Muscle layer of duodenum (tissue), 2 donors: ENCODE results near the gene SLC16A2.

Experiments used
- H3K27ac ChIP-seq: one replicate; pipeline ENCODE4 v1.7.0; 2013; ENCODE audit warnings: mild to moderate bottlenecking, low read length
- H3K27me3 ChIP-seq: one replicate; pipeline ENCODE4 v1.7.0; 2013; ENCODE audit warnings: low read depth, mild to moderate bottlenecking, control low read depth, low read length
- H3K36me3 ChIP-seq, 2 donors: one replicate each; pipeline ENCODE4 v1.7.0; 2013; ENCODE audit warnings: low read length in 2 of 2, control low read depth in 1 of 2, mild to moderate bottlenecking in 1 of 2; ENCODE audit not compliant: insufficient read depth in 2 of 2, control insufficient read depth in 1 of 2
- H3K4me1 ChIP-seq, 2 donors: one replicate each; pipeline ENCODE4 v1.7.0; 2013; ENCODE audit warnings: low read length in 2 of 2, mild to moderate bottlenecking in 2 of 2, control low read depth in 1 of 2, moderate library complexity in 1 of 2; ENCODE audit not compliant: insufficient read depth in 2 of 2, control insufficient read depth in 1 of 2
- H3K4me3 ChIP-seq, 2 donors: one replicate each; pipeline ENCODE4 v1.7.0; 2013; ENCODE audit warnings: low read length in 2 of 2, low read depth in 1 of 2, mild to moderate bottlenecking in 1 of 2
- H3K9me3 ChIP-seq, 2 donors: one replicate each; pipeline ENCODE4 v1.7.0; 2013; ENCODE audit warnings: low read length in 2 of 2, control low read depth in 1 of 2, mild to moderate bottlenecking in 1 of 2; ENCODE audit not compliant: control insufficient read depth in 1 of 2
- donor health status: healthy.

SLC16A2 gene

DNA sequence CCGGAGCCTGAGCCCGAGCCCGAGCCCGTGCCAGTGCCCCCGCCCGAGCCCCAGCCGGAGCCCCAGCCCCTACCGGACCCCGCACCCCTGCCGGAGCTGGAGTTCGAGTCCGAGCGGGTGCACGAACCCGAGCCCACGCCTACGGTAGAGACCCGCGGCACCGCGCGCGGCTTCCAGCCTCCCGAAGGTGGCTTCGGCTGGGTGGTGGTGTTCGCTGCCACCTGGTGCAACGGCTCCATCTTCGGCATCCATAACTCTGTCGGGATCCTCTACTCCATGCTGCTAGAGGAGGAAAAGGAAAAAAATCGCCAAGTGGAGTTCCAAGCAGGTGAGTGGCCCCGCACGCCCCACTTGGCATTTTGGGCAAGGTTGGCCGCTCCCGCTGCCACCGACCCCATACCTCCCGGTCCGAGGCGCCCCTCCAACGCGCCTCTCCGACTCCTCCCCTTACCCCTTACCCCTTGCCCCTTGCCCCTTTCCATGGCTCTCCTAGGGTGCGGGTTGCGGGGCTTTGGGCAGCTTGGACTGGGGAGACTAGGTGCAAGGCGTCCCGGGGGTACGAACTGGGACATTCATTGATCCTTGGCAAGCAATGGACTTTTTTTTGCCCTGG, 553 bp downstream of the SLC16A2 start:
- Histone ChIP-seq H3K27ac (peak overlapping the region; percentile 56), H3K4me3 (peak overlapping the region; percentile 57 to 66), H3K9me3 (no peaks in the 10 kb centered on the region), H3K27me3 (no peaks in the 10 kb centered on the region), H3K4me1 (peaks cover 0 to 3% of the 10 kb centered on the region in 2 donors), H3K36me3 (no peaks in the 10 kb centered on the region)

DNA sequence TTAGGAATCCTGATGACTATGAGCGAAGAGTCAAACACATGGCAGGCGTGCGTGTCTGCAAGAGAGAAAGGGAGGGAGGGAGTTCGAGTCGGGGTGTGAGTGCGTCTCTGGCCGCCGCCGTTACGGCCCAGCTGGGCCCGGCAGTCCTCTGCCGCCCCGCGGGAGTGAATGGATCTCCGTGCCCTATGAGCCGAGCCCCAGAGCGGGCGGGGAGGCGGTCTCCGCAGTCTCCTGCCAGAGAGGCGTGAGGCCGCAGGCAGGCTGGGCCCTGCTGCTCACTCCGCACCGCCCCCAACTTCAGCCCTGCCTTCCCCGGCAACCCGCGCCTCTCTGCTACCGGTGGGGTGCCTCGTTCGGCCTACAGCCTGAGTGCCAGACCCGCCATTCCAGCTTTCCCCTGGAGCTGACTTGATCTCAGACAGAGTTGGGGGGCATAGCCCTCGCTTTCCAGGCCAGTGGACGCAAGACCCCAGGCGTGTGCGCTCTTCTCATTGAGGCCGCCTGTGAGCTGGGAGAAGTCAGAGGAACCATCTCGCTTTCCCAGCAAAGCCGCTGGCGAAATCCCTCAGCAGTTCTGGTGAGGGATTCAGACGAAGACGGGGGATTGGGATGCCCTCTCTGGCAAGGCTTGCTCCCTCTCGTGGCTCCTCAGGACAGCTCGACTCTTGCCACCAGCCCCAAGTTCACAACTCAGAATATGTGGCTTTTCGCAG, 1.4 kb downstream of the SLC16A2 start:
- Histone ChIP-seq H3K27ac (peak overlapping the region; percentile 56), H3K4me1 (peaks cover 0 to 3% of the 10 kb centered on the region in 2 donors), H3K9me3 (no peaks in the 10 kb centered on the region), H3K4me3 (peak overlapping the region; percentile 57 to 66), H3K36me3 (no peaks in the 10 kb centered on the region), H3K27me3 (no peaks in the 10 kb centered on the region)

DNA sequence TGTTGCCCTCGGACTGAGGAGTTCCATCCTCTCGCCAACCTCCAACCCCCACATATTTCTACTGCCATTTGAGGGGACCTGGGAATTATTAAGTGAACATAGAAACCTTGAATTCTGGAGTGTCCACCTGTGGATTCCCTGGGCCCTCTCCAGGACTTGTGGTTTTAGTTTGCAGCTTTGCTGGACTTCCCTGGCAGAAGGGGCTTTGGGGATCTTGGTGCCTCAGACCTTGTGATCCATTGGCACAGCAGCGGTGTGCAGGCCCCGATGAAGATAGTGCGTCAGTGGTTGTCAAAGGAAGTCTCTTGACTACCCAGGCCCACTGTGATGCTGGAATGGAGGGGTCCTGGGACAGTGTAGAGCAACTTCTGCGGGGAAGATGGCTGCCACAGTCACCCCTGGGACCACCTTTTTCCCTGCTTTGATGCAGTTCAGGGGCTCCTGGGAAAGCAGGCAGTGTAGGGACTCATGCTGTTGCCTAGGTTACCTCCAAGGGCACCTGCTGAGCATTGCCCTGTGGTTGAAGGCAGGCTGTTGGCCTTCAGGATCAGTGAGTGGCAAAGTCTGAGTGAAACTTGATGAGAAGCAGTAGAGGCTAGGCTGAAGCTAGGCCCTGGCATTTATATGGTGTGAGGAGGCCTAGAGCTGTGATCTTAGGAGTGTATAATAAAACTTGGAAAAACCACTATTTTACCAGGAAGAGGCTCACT, 2.2 kb downstream of the SLC16A2 start:
- Histone ChIP-seq H3K27me3 (no peaks in the 10 kb centered on the region), H3K4me1 (peaks cover 0 to 3% of the 10 kb centered on the region in 2 donors), H3K9me3 (no peaks in the 10 kb centered on the region), H3K4me3 (peak overlapping the region in 1 of 2 donors; percentile 11), H3K36me3 (no peaks in the 10 kb centered on the region), H3K27ac (peak overlapping the region; percentile 23)

DNA sequence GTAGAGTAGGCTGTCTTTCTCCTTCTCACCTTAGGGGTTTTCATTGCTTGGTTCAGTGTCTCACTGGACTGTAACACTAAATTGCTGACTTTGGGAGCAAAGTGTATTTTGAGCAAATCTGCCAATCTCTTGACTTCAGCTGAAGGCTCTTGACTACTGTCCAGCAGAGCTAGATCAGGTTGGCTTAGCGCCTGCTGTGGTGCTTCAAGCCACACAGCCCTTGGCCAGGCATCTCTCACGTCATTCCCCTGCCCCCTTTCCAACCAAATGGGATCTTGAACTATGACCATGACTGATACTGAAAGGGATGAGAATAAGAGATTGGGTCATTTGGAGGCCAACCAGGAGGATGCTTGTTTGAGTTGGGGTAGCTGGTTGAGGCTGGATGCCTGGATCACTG, 4.8 kb downstream of the SLC16A2 start:
- Histone ChIP-seq H3K27ac (no peak overlapping the region), H3K9me3 (no peaks in the 10 kb centered on the region), H3K27me3 (no peaks in the 10 kb centered on the region), H3K36me3 (no peaks in the 10 kb centered on the region), H3K4me3 (no peak overlapping the region), H3K4me1 (peaks cover 0 to 3% of the 10 kb centered on the region in 2 donors)

DNA sequence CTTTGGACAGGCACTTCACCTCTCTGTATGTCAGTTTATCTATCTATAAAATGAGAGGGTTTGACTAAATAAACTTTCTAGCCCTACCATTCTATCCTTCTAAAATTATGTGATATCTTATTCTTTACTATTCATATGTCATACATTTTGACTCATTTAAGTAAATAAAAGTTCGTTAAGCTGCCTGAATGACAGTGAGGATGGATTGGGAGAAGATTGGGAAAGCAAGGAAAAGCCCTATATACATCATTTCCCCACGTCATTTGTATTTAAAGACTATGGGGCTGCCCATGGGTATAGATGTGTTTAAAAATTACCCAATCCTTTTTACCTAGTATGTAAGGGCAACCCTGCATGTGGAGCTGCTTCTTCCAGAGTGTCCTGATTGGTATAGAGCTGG, 5.3 kb downstream of the SLC16A2 start:
- H3K9me3 ChIP-seq, result no peaks in the 10 kb centered on the region

DNA sequence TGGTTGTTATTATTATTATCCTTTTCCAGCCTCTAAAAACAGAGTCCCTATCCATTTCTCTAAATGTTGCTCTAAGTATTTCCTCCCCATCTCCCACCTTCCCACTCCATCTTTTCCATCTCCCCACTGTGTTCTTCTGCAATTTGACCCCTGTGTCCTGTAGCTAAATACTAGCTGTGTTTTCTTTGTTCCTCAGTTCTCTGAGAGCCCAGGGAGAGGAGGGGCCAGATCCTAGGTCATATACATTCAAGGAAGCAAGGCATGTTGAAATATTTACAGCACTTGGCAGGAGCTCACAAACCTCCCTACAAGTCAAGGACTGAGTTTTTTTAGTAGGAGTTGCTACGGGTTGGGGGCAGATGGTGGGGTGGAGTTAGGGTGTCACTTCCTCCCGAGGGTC, 10.5 kb downstream of the SLC16A2 start:
- Histone ChIP-seq H3K27ac (no peak overlapping the region), H3K36me3 (no peaks in the 10 kb centered on the region), H3K9me3 (no peaks in the 10 kb centered on the region), H3K4me3 (no peak overlapping the region), H3K4me1 (no peaks in the 10 kb centered on the region), H3K27me3 (no peaks in the 10 kb centered on the region)

More for the DNA sequence above, 5.3 kb downstream of the SLC16A2 start:
- Histone ChIP-seq H3K27ac (no peak overlapping the region), H3K27me3 (no peaks in the 10 kb centered on the region), H3K36me3 (no peaks in the 10 kb centered on the region), H3K4me1 (peaks cover 0 to 3% of the 10 kb centered on the region in 2 donors), H3K4me3 (no peak overlapping the region)

DNA sequence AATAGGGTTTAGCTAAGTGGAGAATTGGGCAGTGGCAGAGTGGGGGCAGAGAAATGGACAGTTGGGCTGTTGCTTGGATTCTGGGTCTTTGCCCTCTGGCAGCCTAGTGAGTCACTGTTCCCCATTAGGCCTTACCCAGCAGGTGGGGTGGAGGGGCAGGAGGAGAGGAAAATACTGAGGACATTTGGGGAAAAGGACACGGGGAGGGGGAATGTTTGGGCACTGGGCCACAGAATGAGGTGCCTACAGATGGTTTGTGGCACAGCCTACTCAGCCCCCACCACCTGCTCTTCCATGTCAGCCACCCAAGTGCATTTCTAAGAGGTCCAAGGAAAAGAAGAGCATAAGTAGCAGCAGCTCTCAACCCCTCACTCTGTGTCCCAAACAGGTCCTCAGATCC, 13.0 kb downstream of the SLC16A2 start:
- Histone ChIP-seq H3K4me1 (no peaks in the 10 kb centered on the region), H3K36me3 (no peaks in the 10 kb centered on the region), H3K4me3 (no peak overlapping the region), H3K9me3 (no peaks in the 10 kb centered on the region), H3K27me3 (no peaks in the 10 kb centered on the region), H3K27ac (no peak overlapping the region)

DNA sequence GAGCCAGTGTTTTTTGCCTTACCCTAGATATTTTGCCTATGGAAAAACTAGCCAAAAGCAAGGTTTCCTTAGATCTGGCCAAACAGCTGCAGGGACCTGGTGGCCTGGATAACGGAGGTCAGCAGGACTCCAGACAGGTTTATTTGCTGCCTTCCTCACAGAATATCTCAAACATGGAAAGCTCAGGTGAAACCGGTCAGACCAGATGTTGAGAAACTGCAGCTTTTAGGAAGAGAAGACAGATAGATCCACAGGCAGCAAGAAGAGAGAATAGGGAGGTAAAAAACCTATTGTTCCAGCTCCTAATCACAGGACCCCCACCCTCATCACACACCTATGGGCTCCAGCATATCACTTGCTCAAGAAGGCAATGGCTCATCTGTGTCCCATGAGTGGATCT, 16.2 kb downstream of the SLC16A2 start:
- Histone ChIP-seq H3K27ac (no peak overlapping the region), H3K27me3 (no peaks in the 10 kb centered on the region), H3K36me3 (no peaks in the 10 kb centered on the region), H3K9me3 (no peaks in the 10 kb centered on the region), H3K4me1 (no peaks in the 10 kb centered on the region), H3K4me3 (no peak overlapping the region)

DNA sequence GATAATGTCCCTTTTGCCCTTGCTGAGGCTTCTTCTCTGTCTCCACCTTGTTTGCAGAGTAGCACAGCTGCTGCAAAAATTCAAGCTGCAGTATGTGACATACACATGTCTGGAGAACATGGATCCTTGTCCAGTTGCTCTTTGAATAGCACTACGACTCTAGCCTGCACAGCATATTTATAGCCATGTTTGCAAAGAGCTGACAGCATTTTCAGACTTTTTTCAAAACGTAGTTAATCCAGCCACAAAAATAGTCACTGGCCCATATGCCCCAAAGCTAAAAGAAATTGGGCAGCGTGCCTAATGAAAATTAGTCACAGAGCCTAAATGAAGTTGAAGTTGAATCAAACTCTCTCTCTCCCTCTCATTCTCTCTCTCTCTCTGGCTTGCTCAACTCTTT, 17.5 kb downstream of the SLC16A2 start:
- no peak overlapping the region for H3K27ac ChIP-seq

DNA sequence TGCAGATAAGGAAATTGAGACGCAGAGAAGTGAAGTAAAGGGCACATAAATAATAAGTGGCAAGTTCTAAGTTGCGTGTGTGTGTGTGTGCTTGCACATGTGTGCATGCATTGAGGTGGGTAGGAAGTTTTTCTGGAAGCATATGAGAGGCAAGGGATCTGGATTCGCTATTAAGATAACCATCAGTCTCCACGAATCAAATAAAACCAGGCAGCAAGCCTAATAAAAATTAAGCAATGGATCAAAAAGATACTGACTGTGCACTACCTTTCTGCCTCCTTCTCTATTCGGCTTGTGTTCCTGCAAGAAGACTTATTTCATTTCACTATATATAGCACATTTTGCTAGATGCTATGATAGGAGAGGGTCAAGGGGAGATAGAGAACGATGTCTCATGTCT, 23.8 kb downstream of the SLC16A2 start:
- Histone ChIP-seq H3K36me3 (no peaks in the 10 kb centered on the region), H3K4me1 (no peaks in the 10 kb centered on the region), H3K27me3 (no peaks in the 10 kb centered on the region)

More for the DNA sequence above, 17.5 kb downstream of the SLC16A2 start:
- Histone ChIP-seq H3K4me3 (no peak overlapping the region), H3K36me3 (no peaks in the 10 kb centered on the region), H3K27me3 (no peaks in the 10 kb centered on the region), H3K9me3 (no peaks in the 10 kb centered on the region), H3K4me1 (no peaks in the 10 kb centered on the region)

DNA sequence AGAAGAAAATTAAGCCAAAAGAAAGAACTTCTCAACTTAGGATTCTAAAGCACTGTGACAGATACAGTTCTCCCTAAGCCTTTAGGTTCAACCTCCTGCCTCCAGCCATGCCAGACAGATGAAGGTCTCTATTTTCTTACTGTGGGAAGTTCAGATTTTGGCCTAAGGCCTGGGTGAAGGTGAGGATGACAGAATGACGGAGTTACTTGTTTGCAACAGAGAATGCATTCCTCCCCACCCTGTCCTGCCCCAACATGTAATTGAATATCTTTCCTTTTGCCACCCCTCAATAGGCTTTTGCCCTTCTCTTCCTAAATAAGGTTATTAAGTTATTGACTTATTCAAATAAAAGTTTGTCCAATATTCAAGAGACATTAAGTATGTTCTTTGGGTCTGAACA, 25.6 kb downstream of the SLC16A2 start:
- Histone ChIP-seq H3K4me3 (no peak overlapping the region), H3K36me3 (no peaks in the 10 kb centered on the region), H3K4me1 (no peaks in the 10 kb centered on the region), H3K27ac (no peak overlapping the region), H3K27me3 (no peaks in the 10 kb centered on the region), H3K9me3 (no peaks in the 10 kb centered on the region)

More for the DNA sequence above, 23.8 kb downstream of the SLC16A2 start:
- no peak overlapping the region for H3K27ac ChIP-seq
- no peak overlapping the region for H3K4me3 ChIP-seq
- no peaks in the 10 kb centered on the region for H3K9me3 ChIP-seq
